AG08395 (cell line): ENCODE measurements around the gene GEMIN7.

ENCODE experiments used
- DNase-seq: peaks from one replicate; pipeline ENCODE4 v3.0.0; 2012; ENCODE audit warnings: mixed read lengths, low spot score

GEMIN7 gene

GRCh38 chr19:45079063-45079910 is at the start of gene GEMIN7:
TSS of gene GEMIN7 (plus strand) at chr19:45079260. CDS start at chr19:45090115, 10,855 bp downstream.
- DNase-seq = peak; percentile 86

GRCh38 chr19:45030825-45031224 is 48.2 kb upstream of the GEMIN7 start:
- no peak for DNase-seq

DNA sequence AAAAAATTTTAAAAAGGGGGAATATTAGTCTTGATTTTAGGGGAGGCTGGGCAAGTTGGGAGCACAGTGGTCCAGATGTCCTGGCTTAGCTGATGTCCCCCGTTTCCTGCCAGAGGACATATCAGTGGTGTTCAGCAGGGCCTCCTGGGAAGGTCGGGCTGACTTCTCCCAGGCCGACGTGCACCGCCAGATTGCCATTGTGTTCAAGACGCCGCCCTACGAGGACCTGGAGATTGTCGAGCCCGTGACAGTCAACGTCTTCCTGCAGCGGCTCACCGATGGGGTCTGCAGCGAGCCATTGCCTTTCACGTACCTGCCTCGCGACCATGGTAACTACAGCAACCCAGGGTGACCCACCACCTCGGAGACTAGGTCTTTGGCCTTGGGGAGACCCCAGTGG is 46.6 kb upstream of the GEMIN7 start:
- DNase-seq = no peak

DNA sequence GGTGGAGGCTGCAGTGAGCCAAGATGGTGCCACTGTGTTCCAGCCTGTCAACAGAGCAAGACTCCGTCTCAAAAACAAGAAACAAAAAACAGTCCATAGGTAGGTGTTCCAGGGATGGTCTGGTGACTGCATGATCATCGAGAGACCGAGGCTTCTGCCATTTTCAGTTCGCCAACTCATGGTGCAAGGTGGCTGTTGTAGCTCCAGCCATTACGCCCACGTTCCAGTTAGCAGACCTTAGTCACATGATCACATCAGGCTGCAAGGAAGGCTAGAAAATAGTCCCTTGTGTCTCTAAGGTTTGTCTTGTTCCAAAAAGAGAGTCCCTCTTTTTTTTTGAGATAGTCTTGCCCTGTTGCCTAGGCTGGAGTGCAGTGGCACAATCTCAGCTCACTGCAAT is 43.3 kb upstream of the GEMIN7 start:
- DNase-seq = no peak

GRCh38 chr19:45037393-45038169 is 41.5 kb upstream of the GEMIN7 start:
- no peak for DNase-seq

- peak; percentile 96 for DNase-seq
Measured at GRCh38 chr19:45038931-45039893, 39.8 kb upstream of the GEMIN7 start, which contains the start of gene CLASRP. TSS of gene CLASRP (plus strand) at chr19:45039045. CDS start at chr19:45040213, 1,168 bp downstream.

DNA sequence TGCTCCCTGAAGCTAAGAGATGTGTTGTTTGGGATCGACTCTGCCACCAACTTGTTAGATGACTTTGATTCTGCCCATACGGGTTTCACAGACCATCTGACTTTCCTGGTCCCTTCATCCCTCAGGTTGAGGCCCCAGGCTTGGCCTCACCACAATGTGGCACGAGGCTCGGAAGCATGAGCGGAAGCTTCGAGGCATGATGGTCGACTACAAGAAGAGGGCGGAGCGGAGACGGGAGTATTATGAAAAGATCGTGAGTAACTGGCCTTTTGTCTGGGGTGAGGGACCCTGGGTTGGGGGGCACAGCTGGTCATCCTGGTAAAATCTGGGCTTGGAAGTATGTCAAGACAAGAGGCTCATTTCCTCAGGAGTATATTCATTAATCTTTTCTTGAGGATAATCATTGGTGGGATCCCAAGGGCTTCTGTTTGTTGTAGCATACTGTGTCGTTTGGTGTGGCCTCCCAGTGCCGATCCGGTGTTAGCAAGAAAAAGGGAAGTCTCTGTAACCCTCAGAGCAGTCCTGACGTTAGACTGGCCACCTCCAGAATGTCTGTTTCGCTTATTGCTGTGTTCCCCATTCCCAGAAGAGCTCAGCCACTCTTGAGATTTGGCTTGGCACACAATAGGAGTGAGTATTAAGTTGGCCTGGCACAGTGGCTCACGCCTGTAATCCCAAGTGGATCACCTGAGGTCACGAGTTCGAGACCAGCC is 38.8 kb upstream of the GEMIN7 start:
- no peak for DNase-seq

GRCh38 chr19:45041125-45041524 is 37.9 kb upstream of the GEMIN7 start:
- no peak for DNase-seq

DNA sequence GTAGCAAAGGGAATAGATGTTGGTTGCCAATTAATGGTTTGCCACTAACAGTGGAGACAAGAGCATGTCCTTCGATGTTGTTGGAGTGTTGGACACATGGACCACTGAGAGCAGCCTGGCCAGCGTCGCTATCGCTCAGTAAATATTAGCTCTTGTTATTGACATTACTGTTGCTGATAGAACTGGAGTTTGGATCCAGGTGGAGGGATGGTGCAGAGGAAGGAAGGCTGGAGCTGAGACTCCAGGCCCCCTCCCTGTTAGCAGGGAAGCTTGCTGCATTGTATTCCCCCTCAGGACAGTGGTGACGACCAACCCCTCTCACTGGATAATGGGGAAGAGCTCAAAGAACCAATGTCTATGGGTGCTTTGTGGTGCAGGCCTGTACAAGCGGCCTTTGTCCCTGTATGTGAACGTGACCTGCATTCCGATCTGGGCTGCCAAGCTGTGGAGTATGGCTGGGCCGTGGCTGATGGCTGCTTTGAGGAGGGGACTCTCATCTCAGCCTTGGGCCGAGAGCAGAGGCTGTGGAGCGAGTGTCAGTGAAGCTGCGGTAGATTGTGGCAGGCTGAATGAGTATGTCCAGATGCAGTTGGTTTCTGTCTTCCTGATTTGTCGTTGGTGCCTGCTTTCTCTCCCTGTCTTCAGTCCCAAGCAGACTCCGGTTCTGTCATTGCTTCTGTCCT is 33.2 kb upstream of the GEMIN7 start:
- no peak for DNase-seq

- no peak for DNase-seq
Measured at GRCh38 chr19:45046355-45046754, 32.7 kb upstream of the GEMIN7 start.

DNA sequence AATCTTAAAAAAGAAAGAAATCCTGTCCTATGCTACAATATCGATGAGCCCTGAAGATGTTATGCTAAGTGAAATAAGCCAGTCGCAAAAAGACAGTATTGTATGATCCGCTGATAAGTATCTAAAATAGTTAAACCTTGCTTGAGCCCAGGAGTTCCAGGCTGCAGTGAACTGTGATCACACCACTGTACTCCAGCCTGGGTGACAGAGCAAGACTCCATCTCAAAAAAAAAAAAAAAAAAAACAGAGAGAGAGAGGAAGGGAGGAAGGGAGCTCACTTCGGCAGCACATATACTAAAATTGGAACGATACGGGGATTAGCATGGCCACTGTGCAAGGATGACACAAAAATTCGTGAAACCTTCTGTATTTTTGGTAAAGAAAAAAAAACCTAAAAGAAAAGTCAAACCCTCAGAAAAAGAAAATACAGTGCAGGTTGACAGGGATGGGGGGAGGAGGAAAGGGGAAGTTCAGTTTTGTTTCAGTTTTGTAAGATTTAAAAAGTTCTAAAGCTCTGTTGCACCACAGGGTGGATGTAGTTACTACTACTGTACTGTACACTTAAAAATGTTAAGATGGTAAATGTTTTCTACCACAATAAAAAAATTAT is 31.8 kb upstream of the GEMIN7 start:
- no peak for DNase-seq

DNA sequence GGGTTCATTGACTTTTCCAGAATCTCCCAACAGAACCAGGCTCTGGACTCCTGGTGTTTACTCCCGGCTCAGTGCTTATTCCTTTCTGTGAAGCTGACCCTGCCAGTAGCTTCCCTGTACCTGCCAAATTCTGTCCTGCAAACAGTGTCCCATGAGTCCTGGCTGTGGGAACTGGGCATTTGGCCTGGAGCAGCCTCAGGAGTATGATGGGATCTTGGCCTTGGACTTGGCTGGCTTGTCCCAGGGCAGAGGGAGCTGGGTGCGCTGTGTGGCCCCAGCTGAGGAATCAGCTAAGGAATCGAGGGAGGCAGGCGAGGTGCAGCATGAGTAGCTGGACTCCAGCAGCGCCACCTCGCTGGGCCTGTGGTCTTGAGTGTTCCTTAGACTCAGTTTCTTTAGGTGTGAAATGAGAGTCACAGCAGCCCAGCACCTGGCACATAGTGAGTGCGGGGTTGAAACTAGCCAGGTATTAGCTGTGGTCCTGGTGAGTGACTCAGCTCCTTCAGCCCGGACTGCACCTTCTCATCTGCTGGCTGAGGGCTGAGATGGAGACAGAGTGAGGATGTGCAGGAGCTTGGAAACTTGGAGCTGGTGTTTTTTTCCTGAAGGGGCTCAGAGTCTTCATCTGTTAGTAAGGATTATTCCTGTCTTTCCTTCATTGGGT is 29.9 kb upstream of the GEMIN7 start:
- no peak for DNase-seq

DNA sequence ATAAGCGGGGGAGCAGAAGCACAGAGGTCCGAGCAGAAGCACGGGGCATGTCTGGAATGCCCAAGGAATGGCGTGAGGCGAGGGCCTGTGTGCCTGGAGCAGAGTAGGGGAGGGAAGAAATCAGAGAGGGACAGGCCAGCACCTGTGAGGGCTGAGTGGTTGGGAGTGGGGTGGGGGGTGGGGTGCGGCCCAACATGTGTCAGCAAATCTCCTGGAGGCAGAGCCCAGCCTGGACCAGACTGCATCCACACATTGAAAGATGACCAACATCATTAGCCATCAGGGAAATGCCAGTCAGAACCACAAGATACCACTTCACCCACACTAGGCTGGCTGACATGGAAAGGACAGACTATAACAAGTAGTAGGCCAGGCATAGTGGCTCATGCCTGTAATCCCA is 29.0 kb upstream of the GEMIN7 start:
- no peak for DNase-seq

GRCh38 chr19:45051929-45052579 is 27.0 kb upstream of the GEMIN7 start:
- no peak for DNase-seq

GRCh38 chr19:45056831-45057230 is 22.2 kb upstream of the GEMIN7 start:
- DNase-seq = no peak

DNA sequence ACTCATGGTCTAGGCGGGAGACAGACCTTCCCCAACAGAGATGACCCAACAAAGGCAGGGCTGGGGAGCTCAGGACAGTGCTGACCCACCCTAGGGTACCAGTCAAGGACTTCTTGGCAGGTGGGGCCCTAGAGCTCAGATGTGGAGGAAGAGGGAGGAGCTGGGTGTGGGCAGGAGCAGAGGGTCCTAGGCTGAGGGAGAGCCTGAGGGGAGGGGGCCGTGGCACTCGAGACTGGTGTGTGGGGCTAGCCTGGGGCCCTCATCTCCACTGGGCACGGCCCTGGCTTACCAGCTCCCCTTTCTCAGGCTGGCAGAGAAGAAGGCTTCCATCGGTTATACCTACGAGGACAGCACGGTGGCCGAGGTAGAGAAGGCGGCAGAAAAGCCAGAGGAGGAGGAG is 21.6 kb upstream of the GEMIN7 start:
- no peak for DNase-seq

- no peak for DNase-seq
Measured at GRCh38 chr19:45058622-45059159, 20.4 kb upstream of the GEMIN7 start.

DNA sequence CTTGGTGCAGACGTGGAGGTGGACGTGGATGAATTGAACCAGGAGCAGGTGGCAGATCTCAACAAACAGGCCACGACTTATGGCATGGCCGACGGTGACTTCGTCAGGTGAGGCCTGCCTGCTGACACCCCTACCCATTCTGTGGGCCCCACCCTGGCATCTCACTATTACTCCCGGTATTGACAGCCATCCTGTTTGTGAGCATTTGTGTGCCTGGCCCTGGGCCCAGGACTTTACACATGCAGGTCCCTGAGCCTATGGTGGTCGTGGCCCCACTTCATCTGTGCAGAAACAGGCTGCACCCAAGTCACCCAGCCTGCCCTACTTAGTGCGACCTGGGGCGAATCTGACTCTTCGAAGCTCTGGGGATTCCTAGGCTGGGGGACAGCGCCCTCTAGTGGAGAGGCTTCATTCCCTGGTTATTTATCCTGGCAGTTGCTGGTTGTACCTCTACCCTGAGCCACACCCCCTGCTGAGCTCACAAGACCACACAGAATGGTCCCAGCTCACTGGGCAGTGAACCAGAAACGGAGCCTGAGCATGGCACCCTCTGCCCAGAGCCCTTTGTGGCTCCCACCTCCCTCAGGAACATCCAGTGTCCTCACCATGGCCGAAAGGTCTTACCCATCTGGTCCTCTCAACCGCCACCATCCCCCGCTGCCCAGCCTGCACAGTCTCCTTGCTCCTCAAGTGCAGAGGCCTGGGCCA is 19.6 kb upstream of the GEMIN7 start:
- peak; percentile 85 for DNase-seq
